Measurements from ENCODE around the gene NMT1. TPM values are rescaled to one million over a fixed set of nuclear protein-coding genes. Genes with fewer than 3 reads are reported as not detected.

The NMT1 gene
- total RNA-seq, 2 experiments from 2014 or later = 61.1 to 62.2 TPM

GRCh38 chr17:45128331-45128730 is 67.2 kb downstream of the NMT1 start:
- no peaks in the 10 kb centered on the region for H3K27me3 Mint-ChIP-seq
- ChIA-PET CTCF (no interaction called here), POLR2A (no interaction called here)
- DNase-seq (no peak), ATAC-seq (ENCODE audit: poor library complexity) (no peak)
- no peaks in the 10 kb centered on the region for H3K27me3 ChIP-seq (ENCODE audit: control insufficient read depth in 1 of 2, insufficient read depth in 2 of 2, low read length in 2 of 2)
- peaks cover 28% of the 10 kb centered on the region for H3K4me1 ChIP-seq (ENCODE audit: insufficient read depth, low read length)
- H3K27ac ChIP-seq (ENCODE audit: low read depth in 1 of 2, low read length in 2 of 2) = no peak overlapping the region
- no peak overlapping the region for H3K4me3 Mint-ChIP-seq
- H3K4me3 ChIP-seq (ENCODE audit: low read length) = no peak overlapping the region
- H3K36me3 Mint-ChIP-seq (ENCODE audit: low read depth) = no peaks in the 10 kb centered on the region
- H3K27ac Mint-ChIP-seq = no peak overlapping the region
- intact Hi-C loops (cut with DNase I, micrococcal nuclease) = no loop called here
- no peak for TF ChIP-seq CTCF (IDR thresholded peaks at IDR 0.05)
- no peaks in the 10 kb centered on the region for H3K9me3 Mint-ChIP-seq
- H3K4me1 Mint-ChIP-seq (ENCODE audit: low read depth) = no peaks in the 10 kb centered on the region
- H3K36me3 ChIP-seq (ENCODE audit: insufficient read depth, low read length) = no peaks in the 10 kb centered on the region
- H3K9me3 ChIP-seq (ENCODE audit: control insufficient read depth in 1 of 2, insufficient read depth in 1 of 2, low read length in 2 of 2) = no peaks in the 10 kb centered on the region

- Histone ChIP-seq H3K4me3 (ENCODE audit: low read length) (no peak overlapping the region), H3K9me3 (ENCODE audit: control insufficient read depth in 1 of 2, insufficient read depth in 1 of 2, low read length in 2 of 2) (no peaks in the 10 kb centered on the region), H3K27me3 (ENCODE audit: control insufficient read depth in 1 of 2, insufficient read depth in 2 of 2, low read length in 2 of 2) (no peaks in the 10 kb centered on the region), H3K4me1 (ENCODE audit: insufficient read depth, low read length) (peaks cover 24% of the 10 kb centered on the region), H3K27ac (ENCODE audit: low read depth in 1 of 2, low read length in 2 of 2) (no peak overlapping the region), H3K36me3 (ENCODE audit: insufficient read depth, low read length) (no peaks in the 10 kb centered on the region)
- POLR2A ChIA-PET = no interaction called here
- Mint-ChIP-seq H3K27me3 (no peaks in the 10 kb centered on the region), H3K4me1 (ENCODE audit: low read depth) (peaks cover 4% of the 10 kb centered on the region), H3K9me3 (no peaks in the 10 kb centered on the region), H3K4me3 (peak overlapping the region; percentile 45), H3K27ac (no peak overlapping the region), H3K36me3 (ENCODE audit: low read depth) (no peaks in the 10 kb centered on the region)
- no peak for TF ChIP-seq CTCF (IDR thresholded peaks at IDR 0.05)
- intact Hi-C loops (cut with DNase I, micrococcal nuclease) = no loop called here
- ATAC-seq (ENCODE audit: poor library complexity) (no peak), DNase-seq (no peak)
- CTCF ChIA-PET = no interaction called here
These were observed 67.9 kb downstream of the NMT1 start for GRCh38 chr17:45128989-45129388.

GRCh38 chr17:45129426-45129939 is 68.4 kb downstream of the NMT1 start:
- H3K9me3 Mint-ChIP-seq = no peaks in the 10 kb centered on the region
- peaks cover 4% of the 10 kb centered on the region for H3K4me1 Mint-ChIP-seq (ENCODE audit: low read depth)
- H3K36me3 ChIP-seq (ENCODE audit: insufficient read depth, low read length) = no peaks in the 10 kb centered on the region
- no peak for ATAC-seq (ENCODE audit: poor library complexity)
- H3K27me3 Mint-ChIP-seq = no peaks in the 10 kb centered on the region
- intact Hi-C loops (cut with DNase I, micrococcal nuclease) = no loop called here
- ChIA-PET POLR2A (no interaction called here), CTCF (no interaction called here)
- no peak overlapping the region for H3K27ac Mint-ChIP-seq
- no peak overlapping the region for H3K4me3 ChIP-seq (ENCODE audit: low read length)
- DNase-seq = peak in 1 of 14 experiments; percentile 18
- no peaks in the 10 kb centered on the region for H3K9me3 ChIP-seq (ENCODE audit: control insufficient read depth in 1 of 2, insufficient read depth in 1 of 2, low read length in 2 of 2)
- no peaks in the 10 kb centered on the region for H3K27me3 ChIP-seq (ENCODE audit: control insufficient read depth in 1 of 2, insufficient read depth in 2 of 2, low read length in 2 of 2)
- H3K4me3 Mint-ChIP-seq = peak overlapping the region; percentile 45
- no peaks in the 10 kb centered on the region for H3K36me3 Mint-ChIP-seq (ENCODE audit: low read depth)
- no peak overlapping the region for H3K27ac ChIP-seq (ENCODE audit: low read depth in 1 of 2, low read length in 2 of 2)
- H3K4me1 ChIP-seq (ENCODE audit: insufficient read depth, low read length) = peaks cover 19% of the 10 kb centered on the region
- TF ChIP-seq CTCF (IDR thresholded peaks at IDR 0.05) = no peak
